ENCODE data around the gene ZNF165. TPM values are rescaled to one million over a fixed set of nuclear protein-coding genes. Genes with fewer than 3 reads are reported as not detected.

Gene ZNF165
- total and polyA plus RNA-seq, 9 donors = 0.24 to 2.3 (median 0.76) TPM

DNA sequence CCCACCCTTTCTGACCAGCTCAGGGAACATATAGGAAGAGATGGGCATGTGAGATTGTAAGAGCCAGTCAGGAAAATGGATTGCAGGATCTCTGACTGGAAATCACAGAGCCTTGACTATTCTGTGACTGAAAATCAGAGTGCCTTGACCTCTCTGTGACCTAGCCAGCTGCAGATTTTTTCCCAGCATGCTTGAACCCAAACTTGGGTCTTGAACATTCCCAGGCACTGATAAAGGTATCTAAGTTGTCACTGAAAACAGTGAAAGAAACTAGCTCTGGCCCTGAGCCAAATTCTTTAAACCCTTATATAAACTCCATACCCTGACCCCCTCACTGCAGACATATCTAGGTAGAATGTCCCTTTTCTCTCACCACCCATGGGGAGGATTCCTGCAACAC is 2.3 kb upstream of the ZNF165 start:
- no peak for DNase-seq
- Histone ChIP-seq H3K4me1 (ENCODE audit: insufficient read depth) (peaks cover 5% of the 10 kb centered on the region), H3K36me3 (no peaks in the 10 kb centered on the region), H3K27me3 (no peaks in the 10 kb centered on the region), H3K27ac (no peak overlapping the region), H3K9me3 (no peaks in the 10 kb centered on the region), H3K4me3 (no peak overlapping the region)
- no peak for TF ChIP-seq POLR2A (IDR thresholded peaks at IDR 0.05)
- TF ChIP-seq, protein P1, sequence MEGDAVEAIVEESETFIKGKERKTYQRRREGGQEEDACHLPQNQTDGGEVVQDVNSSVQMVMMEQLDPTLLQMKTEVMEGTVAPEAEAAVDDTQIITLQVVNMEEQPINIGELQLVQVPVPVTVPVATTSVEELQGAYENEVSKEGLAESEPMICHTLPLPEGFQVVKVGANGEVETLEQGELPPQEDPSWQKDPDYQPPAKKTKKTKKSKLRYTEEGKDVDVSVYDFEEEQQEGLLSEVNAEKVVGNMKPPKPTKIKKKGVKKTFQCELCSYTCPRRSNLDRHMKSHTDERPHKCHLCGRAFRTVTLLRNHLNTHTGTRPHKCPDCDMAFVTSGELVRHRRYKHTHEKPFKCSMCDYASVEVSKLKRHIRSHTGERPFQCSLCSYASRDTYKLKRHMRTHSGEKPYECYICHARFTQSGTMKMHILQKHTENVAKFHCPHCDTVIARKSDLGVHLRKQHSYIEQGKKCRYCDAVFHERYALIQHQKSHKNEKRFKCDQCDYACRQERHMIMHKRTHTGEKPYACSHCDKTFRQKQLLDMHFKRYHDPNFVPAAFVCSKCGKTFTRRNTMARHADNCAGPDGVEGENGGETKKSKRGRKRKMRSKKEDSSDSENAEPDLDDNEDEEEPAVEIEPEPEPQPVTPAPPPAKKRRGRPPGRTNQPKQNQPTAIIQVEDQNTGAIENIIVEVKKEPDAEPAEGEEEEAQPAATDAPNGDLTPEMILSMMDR (IDR thresholded peaks at IDR 0.05) = no peak
- TF ChIP-seq EP300 (IDR thresholded peaks at IDR 0.05) = no peak
- intact Hi-C loops (cut with DNase I) = no loop called here

- Histone ChIP-seq H3K27ac (no peak overlapping the region), H3K4me1 (ENCODE audit: insufficient read depth) (peaks cover 5% of the 10 kb centered on the region), H3K27me3 (no peaks in the 10 kb centered on the region), H3K4me3 (no peak overlapping the region), H3K36me3 (no peaks in the 10 kb centered on the region), H3K9me3 (no peaks in the 10 kb centered on the region)
- no peak for DNase-seq
- WGBS, 3 donors = 72 to 73% (median 73%) methylated on average over 6 of the region's 6 CpGs
- intact Hi-C loops (cut with DNase I) = no loop called here
- TF ChIP-seq, protein P1 (IDR thresholded peaks at IDR 0.05) = no peak
- TF ChIP-seq EP300 (IDR thresholded peaks at IDR 0.05) (no peak), POLR2A (IDR thresholded peaks at IDR 0.05) (no peak)
Observed at GRCh38 chr6:28078836-28079235, 1.5 kb upstream of the ZNF165 start.

DNA sequence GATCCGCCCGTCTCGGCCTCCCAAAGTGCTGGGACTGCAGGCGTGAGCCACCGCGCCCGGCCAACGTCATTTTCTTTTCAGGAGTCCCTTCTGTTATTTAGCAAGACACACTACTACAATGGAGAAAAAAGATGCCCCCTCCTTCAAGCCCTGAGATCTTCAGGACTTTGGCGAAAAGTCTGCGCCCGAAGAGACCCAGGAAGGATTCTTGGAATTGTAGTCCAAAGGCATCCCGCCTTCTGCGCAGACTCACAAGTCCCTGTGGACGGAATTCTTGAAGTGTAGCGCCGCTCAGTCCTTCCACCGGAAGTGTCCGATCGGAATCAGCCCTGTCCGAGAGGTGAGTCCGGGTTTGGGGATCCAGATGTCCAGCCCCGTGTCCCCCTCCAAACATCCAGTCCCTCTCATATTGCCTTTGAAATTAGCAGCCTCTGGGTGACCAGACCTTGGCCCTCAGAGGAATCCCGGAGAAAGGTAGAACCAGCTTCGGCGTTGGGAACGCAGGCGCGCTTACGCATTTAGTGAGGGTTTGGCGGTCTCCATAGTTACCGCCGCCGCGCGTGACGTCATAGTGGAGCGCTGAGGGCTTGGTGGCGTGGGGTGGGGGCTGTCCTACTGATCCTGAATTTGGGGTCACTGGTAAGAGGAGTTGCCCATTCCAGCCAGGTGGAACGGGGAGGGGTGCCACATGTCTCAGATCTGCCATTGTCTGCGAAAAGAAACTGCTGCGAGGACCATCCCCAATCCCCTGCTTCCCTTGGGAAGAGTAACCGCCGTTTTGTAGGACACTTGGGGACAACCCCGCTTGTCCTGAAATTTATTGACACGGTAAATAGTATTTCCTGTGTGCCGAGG is 490 bp downstream of the ZNF165 start:
- WGBS, 3 donors = 0 to 1% (median 1%) methylated on average over 46 of the region's 46 CpGs
- intact Hi-C loops (cut with DNase I) = loop anchor here in 1 of 4 donors (10.0 kb wide), 1 partner anchor 606 kb away; the partner anchor contains the start of gene ZNF184

GRCh38 chr6:28081486-28081751 is 1.1 kb downstream of the ZNF165 start:
- WGBS, 3 donors = 10 to 14% (median 10%) methylated on average over 4 of the region's 4 CpGs
- Histone ChIP-seq H3K36me3 (no peaks in the 10 kb centered on the region), H3K4me3 (peak overlapping the region; percentile 44), H3K4me1 (ENCODE audit: insufficient read depth) (peaks cover 5% of the 10 kb centered on the region), H3K9me3 (no peaks in the 10 kb centered on the region), H3K27me3 (no peaks in the 10 kb centered on the region), H3K27ac (peak overlapping the region; percentile 43 to 77)
- intact Hi-C loops (cut with DNase I) = loop anchor here in 1 of 4 donors (10.0 kb wide), 1 partner anchor 607 kb away; the partner anchor contains the start of gene ZNF184
- DNase-seq = no peak
- TF ChIP-seq, protein P1 (IDR thresholded peaks at IDR 0.05) = no peak
- TF ChIP-seq POLR2A (IDR thresholded peaks at IDR 0.05) (no peak), EP300 (IDR thresholded peaks at IDR 0.05) (no peak)

More for the DNA sequence above, 490 bp downstream of the ZNF165 start:
- H3K36me3 ChIP-seq = no peaks in the 10 kb centered on the region
- no peaks in the 10 kb centered on the region for H3K9me3 ChIP-seq
- H3K27me3 ChIP-seq = no peaks in the 10 kb centered on the region
- peak; percentile 51 for TF ChIP-seq POLR2A (IDR thresholded peaks at IDR 0.05)
- TF ChIP-seq, protein P1 (IDR thresholded peaks at IDR 0.05) = no peak
- peak overlapping the region; percentile 44 for H3K4me3 ChIP-seq
- DNase-seq = peak; percentile 92 to 96 (median 94)
- peaks cover 5% of the 10 kb centered on the region for H3K4me1 ChIP-seq (ENCODE audit: insufficient read depth)
- peak overlapping the region; percentile 43 to 77 for H3K27ac ChIP-seq
